Smooth muscle cell (in vitro differentiated cells): ENCODE measurements around the gene ABHD12. TPM values are rescaled to one million over a fixed set of nuclear protein-coding genes. Genes with fewer than 3 reads are reported as not detected.

Experiments used
- DNase-seq: peaks from one replicate; lab custom pipeline; 2025; ENCODE audit not compliant: unreplicated experiment; lab: John Stamatoyannopoulos, UW
- H2AFZ ChIP-seq: fragments of 200-600 bp; sonication (generic); 2 replicates; pipeline ENCODE4 v1.6.0; 2016; ENCODE audit warnings: antibody characterized with exemption, low read depth, mild to moderate bottlenecking
- H3F3A ChIP-seq: fragments of 200-600 bp; sonication (generic); 2 replicates; pipeline ENCODE4 v1.6.0; 2017; ENCODE audit warnings: antibody characterized with exemption, low read depth
- H3K27ac ChIP-seq: fragments of 200-600 bp; sonication (generic); 2 replicates; pipeline ENCODE4 v1.5.1; 2016; ENCODE audit warnings: low read depth, mild to moderate bottlenecking
- H3K27me3 ChIP-seq: fragments of 200-600 bp; sonication (generic); 2 replicates; pipeline ENCODE4 v1.6.1; 2016; ENCODE audit warnings: low read depth, mild to moderate bottlenecking
- H3K36me3 ChIP-seq: fragments of 200-600 bp; sonication (generic); 2 replicates; pipeline ENCODE4 v1.5.1; 2016; ENCODE audit warnings: low read depth
- H3K4me1 ChIP-seq: fragments of 200-600 bp; sonication (generic); 2 replicates; pipeline ENCODE4 v1.5.1; 2016; ENCODE audit warnings: low read depth
- H3K4me2 ChIP-seq: fragments of 200-600 bp; sonication (generic); 2 replicates; pipeline ENCODE4 v1.6.0; 2016; ENCODE audit warnings: mild to moderate bottlenecking
- H3K4me3 ChIP-seq: fragments of 200-600 bp; sonication (generic); 2 replicates; pipeline ENCODE4 v1.5.1; 2016; ENCODE audit warnings: mild to moderate bottlenecking
- H3K79me2 ChIP-seq: fragments of 200-600 bp; sonication (generic); 2 replicates; pipeline ENCODE4 v1.6.0; 2016; ENCODE audit warnings: low read depth, mild to moderate bottlenecking
- H3K9ac ChIP-seq: fragments of 200-600 bp; sonication (generic); 2 replicates; pipeline ENCODE4 v1.6.0; 2016; ENCODE audit warnings: low read depth
- H3K9me3 ChIP-seq: fragments of 200-600 bp; sonication (generic); replicated peaks from 2 replicates; pipeline ENCODE4 v1.5.1; 2016; ENCODE audit warnings: low read depth
- H4K20me1 ChIP-seq: fragments of 200-600 bp; sonication (generic); 2 replicates; pipeline ENCODE4 v1.6.0; 2016; ENCODE audit warnings: low read depth
- CTCF ChIP-seq: fragments of 200-600 bp; sonication (generic); IDR thresholded peaks from 2 replicates; pipeline ENCODE4 v1.5.1; 2017; ENCODE audit warnings: borderline replicate concordance, mild to moderate bottlenecking, antibody characterized with exemption; ENCODE audit not compliant: insufficient read depth, poor library complexity, severe bottlenecking
- WGBS: methylation state at CpG from one replicate; pipeline ENCODE4 v1.1.7; 2016; ENCODE audit warnings: low lambda C conversion rate; 5-methylcytosine and 5-hydroxymethylcytosine counted together
- polyA plus RNA-seq: library from polyadenylated mRNA; unstranded; fragments of >200 nt; fragmentation: Nextera tagmentation; extraction: Ambion mirVana; gene quantifications from 2 replicates; pipeline ENCODE4 v1.2.1, GENCODE V29; 2016
- total RNA-seq: library from RNA; depleted of rRNA; stranded (reverse); fragments of >200 nt; gene quantifications from 2 replicates; pipeline ENCODE4 v1.2.3, GENCODE V29; 2014

ABHD12 gene
- total and polyA plus RNA-seq, 2 experiments from 2014 or later: 18.5 to 41.8 TPM

DNA sequence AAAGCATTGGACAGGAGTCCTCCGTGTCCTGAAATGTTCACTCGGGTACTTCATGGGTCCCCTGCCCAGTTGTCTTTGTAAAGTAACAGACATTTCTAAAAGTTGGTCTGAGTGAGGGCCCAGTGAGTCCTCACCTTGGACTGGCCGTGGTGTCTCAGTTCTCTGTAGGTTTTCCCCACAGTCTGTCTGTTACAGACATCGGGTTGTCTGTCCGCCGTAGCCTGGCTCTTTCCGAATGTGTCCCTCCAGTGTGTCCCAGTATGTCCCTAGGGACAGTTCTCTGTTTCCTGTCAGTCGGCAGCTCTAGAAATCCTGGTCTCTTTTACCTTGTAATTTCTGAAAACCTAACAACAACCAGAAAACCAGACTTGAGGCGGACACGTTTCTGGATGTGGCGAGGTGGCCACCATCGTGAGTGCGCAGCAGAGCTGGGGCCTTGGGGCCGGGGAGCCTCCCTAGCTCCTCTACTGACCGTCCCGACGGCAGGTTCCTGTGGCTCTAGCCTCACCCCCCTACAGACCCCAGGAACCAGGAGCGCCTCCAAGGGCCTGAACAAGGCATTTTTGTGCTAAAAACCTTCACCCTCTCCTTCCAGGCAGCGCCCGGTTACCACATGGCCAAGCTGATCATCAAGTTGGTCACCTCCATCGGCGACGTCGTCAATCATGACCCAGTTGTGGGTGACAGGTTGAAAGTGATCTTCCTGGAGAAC is 100.6 kb downstream of the ABHD12 start:
- no peak overlapping the region for H3K27ac ChIP-seq
- no peaks in the 10 kb centered on the region for H3K27me3 ChIP-seq
- H3K9ac ChIP-seq: no peak overlapping the region
- no peaks in the 10 kb centered on the region for H3K9me3 ChIP-seq
- no peak overlapping the region for H2AFZ ChIP-seq
- H3K4me1 ChIP-seq: no peaks in the 10 kb centered on the region
- H3K79me2 ChIP-seq: no peaks in the 10 kb centered on the region
- WGBS: 96% methylated on average over 24 of the region's 24 CpGs
- H3K36me3 ChIP-seq: no peaks in the 10 kb centered on the region
- no peak overlapping the region for H3K4me2 ChIP-seq
- H3K4me3 ChIP-seq: no peak overlapping the region
- no peaks in the 10 kb centered on the region for H4K20me1 ChIP-seq
- H3F3A ChIP-seq: no peaks in the 10 kb centered on the region
- no peak for DNase-seq
- TF ChIP-seq CTCF: no peak

- Histone ChIP-seq H4K20me1 (no peaks in the 10 kb centered on the region), H3K27me3 (no peaks in the 10 kb centered on the region), H3K9me3 (no peaks in the 10 kb centered on the region), H3K4me3 (no peak overlapping the region), H2AFZ (no peak overlapping the region), H3F3A (no peaks in the 10 kb centered on the region), H3K27ac (no peak overlapping the region), H3K4me2 (no peak overlapping the region), H3K36me3 (no peaks in the 10 kb centered on the region), H3K4me1 (no peaks in the 10 kb centered on the region), H3K9ac (no peak overlapping the region), H3K79me2 (no peaks in the 10 kb centered on the region)
- no peak for DNase-seq
- TF ChIP-seq CTCF: no peak
- WGBS: 98% methylated on average over 22 of the region's 22 CpGs
These were observed 102.1 kb downstream of the ABHD12 start for GRCh38 chr20:25288291-25289181.

DNA sequence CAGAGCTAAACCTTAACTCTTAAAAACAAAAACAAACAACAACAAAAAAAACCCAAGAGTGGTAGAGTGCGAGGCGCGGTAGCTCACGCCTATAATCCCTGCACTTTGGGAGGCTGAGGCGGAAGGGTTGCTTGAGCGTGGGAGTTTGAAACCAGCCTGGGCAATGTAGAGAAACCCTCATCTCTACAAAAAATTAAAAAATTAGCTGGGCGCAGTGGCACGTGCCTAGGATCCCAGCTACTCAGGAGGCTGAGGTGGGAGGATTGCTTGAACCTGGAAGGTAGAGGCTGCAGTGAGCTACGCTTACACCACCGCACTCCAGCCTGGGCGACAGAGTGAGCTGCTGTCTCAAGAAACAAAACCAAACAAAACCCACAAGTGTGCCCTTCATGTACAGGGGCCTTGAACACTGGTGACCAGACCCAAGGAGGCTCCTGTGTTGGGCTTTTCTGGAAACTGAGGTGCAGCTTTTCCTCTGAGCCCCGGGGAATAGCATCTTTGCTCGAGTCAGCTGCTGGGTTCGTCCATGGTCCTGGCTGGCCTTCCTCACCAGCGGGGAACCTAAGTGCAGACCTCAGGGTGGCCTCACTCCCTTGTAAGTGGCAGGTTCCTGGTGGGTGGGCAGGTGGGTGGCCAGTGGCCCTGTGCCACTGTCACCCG is 102.9 kb downstream of the ABHD12 start:
- Histone ChIP-seq H3K27ac (no peak overlapping the region), H4K20me1 (no peaks in the 10 kb centered on the region), H3K79me2 (no peaks in the 10 kb centered on the region), H3K9ac (no peak overlapping the region), H3F3A (no peaks in the 10 kb centered on the region), H3K36me3 (no peaks in the 10 kb centered on the region), H3K27me3 (no peaks in the 10 kb centered on the region), H3K4me1 (no peaks in the 10 kb centered on the region), H3K4me2 (no peak overlapping the region), H2AFZ (no peak overlapping the region), H3K4me3 (no peak overlapping the region), H3K9me3 (no peaks in the 10 kb centered on the region)
- WGBS: 98% methylated on average over 16 of the region's 16 CpGs
- no peak for DNase-seq
- no peak for TF ChIP-seq CTCF
